AG04450 (cell line): ENCODE results near the gene UBE3C. TPM values are rescaled to one million over a fixed set of nuclear protein-coding genes. Genes with fewer than 3 reads are reported as not detected.

Experiments
- CTCF ChIA-PET: fragments of 300-600, 350-600 bp; formaldehyde crosslinking; extraction: SDS; loops from one replicate; lab custom pipeline; 2022; ENCODE audit warnings: antibody characterized with exemption, inconsistent platforms; lab: Charles Lee
- POLR2A ChIA-PET: fragments of 350-600 bp; formaldehyde crosslinking; extraction: SDS; loops from one replicate; lab custom pipeline; 2021; ENCODE audit warnings: antibody characterized with exemption, inconsistent platforms; lab: Yijun Ruan, JAX
- DNase-seq: peaks from one replicate; pipeline ENCODE4 v3.0.0-alpha.2; 2011; ENCODE audit warnings: low read depth, low spot score
- H3K27ac ChIP-seq: one replicate; pipeline ENCODE4 v1.5.1; 2012; ENCODE audit warnings: low read depth, low read length, control low read depth
- H3K27me3 ChIP-seq: one replicate; pipeline ENCODE4 v1.6.0; 2012; ENCODE audit warnings: low read length; ENCODE audit not compliant: control insufficient read depth, insufficient read depth
- H3K4me3 ChIP-seq: 2 replicates; pipeline ENCODE4 v1.5.1; 2011; ENCODE audit warnings: mild to moderate bottlenecking, low read depth, low read length, control low read depth
- H3K9me3 ChIP-seq: 2 replicates; pipeline ENCODE4 v1.5.1; 2012; ENCODE audit warnings: low read length; ENCODE audit not compliant: control insufficient read depth, insufficient read depth
- polyA plus RNA-seq: library from polyadenylated mRNA; depleted of rRNA; stranded (reverse); fragments of >200 nt; gene quantifications from 2 replicates; pipeline ENCODE4 v1.2.3, GENCODE V29; 2011
- TF ChIP-seq, protein P1 (sequence below): IDR thresholded peaks from 2 replicates; pipeline ENCODE4 v1.5.1; 2011; ENCODE audit warnings: low read depth, low read length, control low read depth, inconsistent platforms

UBE3C gene
- polyA plus RNA-seq, 1 experiment, result 71.2 TPM

DNA sequence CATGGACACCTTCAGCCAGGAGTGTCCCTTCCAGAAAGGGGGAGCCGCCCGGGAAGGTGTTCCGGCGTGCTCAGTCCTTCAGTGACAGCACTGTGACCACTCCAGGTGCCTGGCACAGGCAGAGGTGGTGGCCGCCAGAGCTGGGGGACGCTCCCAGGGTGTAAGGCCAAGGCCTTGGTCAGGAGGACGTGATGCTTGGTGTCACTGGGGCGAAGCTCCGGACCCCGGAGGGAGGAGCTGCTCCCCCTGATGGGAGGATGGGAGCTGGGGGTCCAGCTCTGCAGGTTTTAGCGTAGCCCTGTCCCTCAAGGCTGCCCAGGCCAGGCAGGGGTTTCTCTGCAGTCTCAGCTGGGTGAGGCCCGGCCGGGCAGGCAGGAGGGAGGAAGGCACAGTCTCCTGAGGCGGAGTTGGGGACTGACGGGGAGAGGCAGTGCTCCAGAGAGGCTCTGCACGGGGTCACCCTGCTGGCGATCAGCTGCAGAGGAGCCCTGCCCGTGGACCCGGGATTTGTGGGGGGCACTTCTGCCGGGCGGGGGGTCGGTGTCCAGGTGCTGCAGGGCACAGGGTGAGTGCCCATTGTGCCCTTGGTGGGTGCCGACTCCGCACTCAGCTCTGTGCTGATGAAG, 141.6 kb downstream of the UBE3C start:
- ChIA-PET POLR2A (no interaction called here), CTCF (interaction anchor here (0.7 kb wide), 2 partner anchors 13 to 65 kb away, joined by 3 to 5 read pairs; no protein-coding TSS in a partner anchor)
- DNase-seq, result no peak
- Histone ChIP-seq H3K4me3 (no peak overlapping the region), H3K27me3 (no peaks in the 10 kb centered on the region), H3K9me3 (peaks cover 19% of the 10 kb centered on the region), H3K27ac (no peak overlapping the region)
- TF ChIP-seq, protein P1, sequence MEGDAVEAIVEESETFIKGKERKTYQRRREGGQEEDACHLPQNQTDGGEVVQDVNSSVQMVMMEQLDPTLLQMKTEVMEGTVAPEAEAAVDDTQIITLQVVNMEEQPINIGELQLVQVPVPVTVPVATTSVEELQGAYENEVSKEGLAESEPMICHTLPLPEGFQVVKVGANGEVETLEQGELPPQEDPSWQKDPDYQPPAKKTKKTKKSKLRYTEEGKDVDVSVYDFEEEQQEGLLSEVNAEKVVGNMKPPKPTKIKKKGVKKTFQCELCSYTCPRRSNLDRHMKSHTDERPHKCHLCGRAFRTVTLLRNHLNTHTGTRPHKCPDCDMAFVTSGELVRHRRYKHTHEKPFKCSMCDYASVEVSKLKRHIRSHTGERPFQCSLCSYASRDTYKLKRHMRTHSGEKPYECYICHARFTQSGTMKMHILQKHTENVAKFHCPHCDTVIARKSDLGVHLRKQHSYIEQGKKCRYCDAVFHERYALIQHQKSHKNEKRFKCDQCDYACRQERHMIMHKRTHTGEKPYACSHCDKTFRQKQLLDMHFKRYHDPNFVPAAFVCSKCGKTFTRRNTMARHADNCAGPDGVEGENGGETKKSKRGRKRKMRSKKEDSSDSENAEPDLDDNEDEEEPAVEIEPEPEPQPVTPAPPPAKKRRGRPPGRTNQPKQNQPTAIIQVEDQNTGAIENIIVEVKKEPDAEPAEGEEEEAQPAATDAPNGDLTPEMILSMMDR, result no peak

DNA sequence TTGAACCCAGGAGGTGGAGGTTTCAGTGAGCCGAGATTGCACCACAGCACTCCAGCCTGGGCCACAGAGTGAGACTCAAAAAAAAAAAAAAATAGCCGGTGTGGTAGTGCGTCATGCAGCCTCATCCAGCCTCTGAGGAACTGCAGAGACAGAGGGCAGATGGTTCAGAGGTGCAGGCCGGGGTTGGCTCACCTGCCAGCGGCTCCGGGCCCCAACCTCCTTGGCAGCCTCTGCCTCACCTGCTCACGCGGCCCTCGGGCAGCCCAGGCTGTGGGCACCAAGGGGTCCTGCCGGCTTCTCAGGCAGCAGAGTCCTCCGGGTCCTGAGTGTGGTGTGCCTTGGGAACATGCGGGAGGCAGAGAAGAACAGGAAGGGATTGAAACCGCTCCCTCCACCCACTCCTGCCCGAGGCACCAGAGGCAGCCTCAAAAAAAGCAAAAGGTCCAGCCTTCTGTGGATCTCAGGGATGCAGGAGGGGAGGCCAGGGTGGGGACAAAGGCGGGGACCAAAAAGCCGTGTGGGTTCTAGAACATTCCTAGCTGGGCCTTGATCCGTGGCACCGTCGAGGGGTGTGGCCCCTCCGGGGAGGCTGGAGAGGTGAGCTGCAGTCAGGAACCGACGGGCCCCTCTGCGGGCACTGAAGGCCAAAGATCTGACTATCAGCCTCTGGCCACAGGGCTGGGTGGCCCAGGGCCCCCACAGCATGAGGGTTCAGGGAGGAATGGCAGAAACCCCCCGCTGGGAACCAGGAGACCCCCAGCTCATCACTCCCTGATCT, 142.7 kb downstream of the UBE3C start:
- H3K27me3 ChIP-seq, result no peaks in the 10 kb centered on the region
- H3K9me3 ChIP-seq, result peaks cover 21% of the 10 kb centered on the region
- TF ChIP-seq, protein P1, result no peak
- no peak overlapping the region for H3K4me3 ChIP-seq
- no peak for DNase-seq
- ChIA-PET CTCF (interaction anchor here (0.7 kb wide), 2 partner anchors 14 to 66 kb away, joined by 3 to 5 read pairs; no protein-coding TSS in a partner anchor), POLR2A (no interaction called here)
- H3K27ac ChIP-seq, result no peak overlapping the region

DNA sequence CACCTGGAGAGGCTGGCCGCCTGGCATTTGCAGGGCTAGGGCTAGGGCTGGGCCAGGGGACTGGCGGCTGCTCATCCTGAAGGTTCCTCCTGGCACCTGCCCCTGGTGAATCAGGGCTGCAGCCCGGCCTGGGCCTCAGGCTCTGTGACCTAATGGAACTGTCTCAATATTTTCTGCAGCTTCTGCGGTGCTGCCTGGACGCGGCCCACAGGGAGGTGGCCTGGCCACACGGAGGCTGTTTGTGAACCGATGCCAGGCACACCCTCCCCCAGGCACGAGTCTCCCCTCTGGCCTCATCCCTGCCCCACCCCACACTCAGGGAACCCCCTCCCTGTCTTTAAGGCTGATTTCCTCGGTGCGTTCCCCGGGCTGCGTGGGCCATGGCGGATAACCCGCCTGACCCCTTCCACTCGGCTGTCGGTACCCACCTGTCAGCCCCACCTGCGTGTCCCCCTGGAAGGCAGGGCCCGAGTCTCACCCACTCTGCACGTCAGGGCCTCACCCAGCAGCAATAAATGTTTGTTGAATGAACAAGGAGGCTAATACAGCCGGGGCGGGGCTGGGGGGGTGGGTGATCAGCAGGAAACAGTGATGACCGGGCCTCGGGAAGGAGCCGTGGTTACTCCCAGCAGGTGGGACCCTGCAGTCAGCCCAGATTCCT, 143.5 kb downstream of the UBE3C start:
- no peak for DNase-seq
- POLR2A ChIA-PET, result no interaction called here
- Histone ChIP-seq H3K9me3 (peaks cover 18% of the 10 kb centered on the region), H3K4me3 (no peak overlapping the region), H3K27ac (no peak overlapping the region), H3K27me3 (no peaks in the 10 kb centered on the region)
- TF ChIP-seq, protein P1, result no peak
- CTCF ChIA-PET, result no interaction called here

DNA sequence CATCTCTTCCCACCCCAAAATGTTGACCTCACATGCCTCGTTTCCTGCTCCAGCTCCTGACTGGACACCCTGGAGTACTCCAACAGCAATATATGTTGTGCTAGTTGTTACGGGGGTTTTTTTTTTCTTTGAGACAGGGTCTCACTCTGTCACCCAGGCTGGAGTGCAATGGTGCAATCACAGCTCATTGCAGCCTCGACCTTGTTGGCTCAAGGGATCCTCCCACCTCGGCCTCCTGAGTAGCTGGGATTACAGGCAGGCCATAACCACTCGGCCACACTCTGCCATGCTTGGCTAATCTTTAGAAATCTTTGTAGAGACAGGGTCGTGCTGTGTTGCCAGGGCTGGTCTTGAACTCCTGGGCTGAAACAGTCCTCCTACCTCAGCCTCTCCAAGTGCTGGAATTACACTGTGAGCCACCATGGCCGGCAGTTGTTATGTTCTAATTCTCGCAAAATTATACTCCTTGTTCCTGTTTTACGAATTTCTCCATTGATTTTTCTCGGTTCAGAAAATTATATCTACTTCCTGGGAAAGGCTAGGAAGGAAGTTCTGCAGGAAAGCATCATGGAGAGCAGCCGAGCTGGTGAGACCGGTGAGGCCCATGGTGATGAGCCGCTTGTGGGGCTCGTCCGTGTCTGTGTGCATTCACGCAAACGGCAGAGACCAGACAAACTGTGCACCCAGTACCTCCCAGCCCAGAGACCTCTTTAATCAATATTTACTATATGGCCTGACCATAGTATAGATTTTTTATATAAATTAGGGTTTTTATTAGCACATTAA, 145.7 kb downstream of the UBE3C start:
- ChIA-PET CTCF (interaction anchor here (1.3 to 2.1 kb wide), 2 partner anchors 11 kb away, joined by 8 to 20 read pairs; no protein-coding TSS in a partner anchor), POLR2A (no interaction called here)
- TF ChIP-seq, protein P1, result no peak

More for the DNA sequence above, 145.7 kb downstream of the UBE3C start:
- Histone ChIP-seq H3K27ac (no peak overlapping the region), H3K27me3 (no peaks in the 10 kb centered on the region), H3K4me3 (no peak overlapping the region), H3K9me3 (peaks cover 27% of the 10 kb centered on the region)
- DNase-seq, result no peak
